GM12875 (cell line): ENCODE results near the gene CBLB.

Source experiments
- H3K4me3 ChIP-seq: one replicate; pipeline ENCODE4 v1.5.1; 2011; ENCODE audit warnings: low read depth, low read length, control low read depth
- CTCF ChIP-seq: IDR thresholded peaks from 2 replicates; pipeline ENCODE4 v1.5.1; 2011; ENCODE audit warnings: low read depth, mild to moderate bottlenecking, control low read depth, inconsistent platforms, low read length, moderate library complexity, borderline replicate concordance; ENCODE audit not compliant: insufficient read depth

Gene CBLB

GRCh38 chr3:105812194-105812586 lies 56.6 kb downstream of the CBLB start:
- H3K4me3 ChIP-seq = no peak overlapping the region
- TF ChIP-seq CTCF = no peak

- no peak for TF ChIP-seq CTCF
- no peak overlapping the region for H3K4me3 ChIP-seq
These were observed 57.2 kb downstream of the CBLB start for GRCh38 chr3:105811518-105812193.

DNA sequence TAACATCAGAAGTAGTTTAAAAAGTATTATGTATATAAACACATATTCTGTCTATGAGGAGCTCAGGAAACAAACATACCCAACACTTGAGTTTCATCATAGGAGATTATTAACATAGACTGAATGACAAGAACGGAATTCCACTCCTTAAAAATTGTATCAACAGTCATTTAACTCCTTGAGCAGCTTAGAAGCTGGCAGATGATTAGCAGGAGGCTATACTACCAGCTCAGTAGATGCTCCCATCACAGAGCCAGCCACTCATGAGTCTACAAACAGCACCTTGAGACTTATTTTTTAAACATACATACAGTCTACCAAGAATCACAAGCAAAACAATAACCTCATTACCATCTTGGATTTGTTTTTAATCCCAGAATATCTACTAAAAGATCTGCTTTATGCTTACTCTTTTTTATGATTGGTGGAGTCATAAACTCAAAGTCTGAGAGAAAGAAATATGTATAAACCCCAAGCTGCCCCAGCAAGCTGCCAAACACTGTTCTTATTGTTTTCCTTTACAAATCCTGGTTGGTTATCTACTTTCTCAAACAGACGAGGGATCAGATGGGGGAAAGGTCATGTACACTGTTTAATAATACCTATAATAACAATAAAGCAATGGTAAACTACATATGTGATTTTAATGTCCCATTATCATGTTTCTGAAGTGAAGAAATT lies 59.5 kb downstream of the CBLB start:
- no peak for TF ChIP-seq CTCF
- no peak overlapping the region for H3K4me3 ChIP-seq

DNA sequence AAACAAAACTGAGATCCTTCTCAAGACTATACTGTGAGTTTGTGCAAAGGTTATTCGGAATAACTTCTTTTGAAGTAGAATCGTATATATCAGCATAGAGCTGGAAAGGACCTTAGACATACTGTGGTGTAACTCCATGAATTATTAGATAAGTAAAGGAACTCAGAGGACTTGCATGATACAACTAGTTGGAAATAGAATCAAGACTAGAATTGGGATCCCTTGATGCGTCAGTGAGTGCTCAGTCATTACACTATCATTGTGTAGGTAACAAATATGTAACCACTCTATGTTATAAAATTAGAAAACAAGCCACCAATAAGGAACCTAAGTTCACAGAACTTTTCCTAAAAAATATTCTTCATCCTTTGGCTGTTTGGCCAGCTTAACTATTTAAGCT lies 61.1 kb downstream of the CBLB start:
- no peak for TF ChIP-seq CTCF
- no peak overlapping the region for H3K4me3 ChIP-seq

GRCh38 chr3:105807146-105807545 lies 61.7 kb downstream of the CBLB start:
- no peak overlapping the region for H3K4me3 ChIP-seq
- TF ChIP-seq CTCF = no peak

DNA sequence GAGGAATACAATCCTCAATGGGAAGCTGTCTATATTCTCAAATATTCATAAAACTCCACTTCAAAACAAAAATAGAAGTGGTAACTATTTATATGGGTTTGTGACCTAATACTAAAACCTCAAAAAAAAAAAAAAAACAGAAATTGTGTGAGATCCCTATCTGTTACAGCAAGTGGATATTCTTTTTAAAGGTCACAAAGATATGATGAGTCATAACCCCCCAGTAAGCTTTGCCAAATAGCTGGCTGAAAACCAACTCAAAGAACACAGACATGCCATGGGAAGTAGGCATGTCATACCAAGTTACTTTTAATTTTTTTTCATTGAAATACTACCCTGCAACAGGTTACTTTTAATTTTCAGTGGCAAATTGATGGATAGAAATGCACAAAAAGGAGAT lies 62.5 kb downstream of the CBLB start:
- H3K4me3 ChIP-seq = no peak overlapping the region
- no peak for TF ChIP-seq CTCF

DNA sequence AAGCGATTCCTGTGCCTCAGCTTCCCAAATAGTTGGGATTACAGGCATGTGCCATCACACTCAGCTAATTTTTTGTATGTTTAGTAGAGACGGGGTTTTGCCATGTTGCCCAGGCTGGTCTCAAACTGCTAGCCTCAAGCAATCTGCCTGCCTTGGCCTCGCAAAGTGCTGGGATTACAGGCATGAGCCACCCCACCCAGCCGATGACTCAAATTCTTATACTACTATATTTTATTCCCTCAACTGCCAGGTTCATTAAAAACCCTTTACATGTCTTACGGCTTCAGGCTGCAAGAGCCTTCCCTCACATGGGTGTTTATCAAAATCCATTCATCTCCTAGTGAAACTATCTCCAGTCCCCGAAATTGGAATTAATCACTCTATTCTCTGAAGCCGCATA lies 63.4 kb downstream of the CBLB start:
- no peak for TF ChIP-seq CTCF
- H3K4me3 ChIP-seq = no peak overlapping the region
